22Rv1 (cell line): ENCODE measurements around the gene SPOCK2.

Source experiments
- ZFX ChIP-seq: fragments of 450-650 bp; IDR thresholded peaks from 2 replicates; pipeline ENCODE4 v1.6.1; 2017; ENCODE audit warnings: antibody characterized with exemption, borderline replicate concordance
- TF ChIP-seq, protein P1 (sequence below): fragments of 450-650 bp; IDR thresholded peaks from 2 replicates; pipeline ENCODE4 v1.5.1; 2017; ENCODE audit warnings: mild to moderate bottlenecking

DNA sequence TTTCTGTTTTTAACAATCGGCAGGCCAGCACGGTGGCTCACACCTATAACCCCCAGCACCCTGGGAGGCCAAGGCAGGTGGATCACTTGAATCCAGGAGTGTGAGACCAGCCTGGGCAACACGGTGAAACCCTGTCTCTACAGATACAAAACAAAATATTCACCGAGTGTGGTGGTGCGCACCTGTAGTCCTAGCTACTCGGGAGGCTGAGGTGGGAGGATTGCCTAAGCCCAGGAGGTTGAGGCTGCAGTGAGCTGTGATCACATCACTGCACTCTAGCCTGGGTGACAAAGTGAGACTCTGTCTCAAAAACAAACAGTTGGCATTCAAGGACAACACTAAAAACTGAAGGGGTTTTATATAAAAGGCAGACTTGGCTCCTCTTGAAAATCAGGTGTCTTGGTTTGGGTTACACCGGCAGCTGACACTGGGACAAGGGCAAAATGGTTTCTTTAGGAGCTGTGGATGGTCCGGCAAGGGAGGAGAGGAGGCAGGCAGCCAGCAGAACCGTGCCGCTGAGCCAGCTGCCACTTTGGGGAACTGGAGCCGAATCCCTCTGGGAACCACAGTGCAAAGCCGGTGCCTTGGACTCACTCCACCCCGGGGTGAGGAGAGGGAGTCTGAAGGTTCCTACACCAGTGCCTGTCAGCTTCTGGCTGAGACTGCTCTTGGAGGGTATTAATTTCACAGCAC is 71.6 kb downstream of the SPOCK2 start:
- TF ChIP-seq, protein P1, sequence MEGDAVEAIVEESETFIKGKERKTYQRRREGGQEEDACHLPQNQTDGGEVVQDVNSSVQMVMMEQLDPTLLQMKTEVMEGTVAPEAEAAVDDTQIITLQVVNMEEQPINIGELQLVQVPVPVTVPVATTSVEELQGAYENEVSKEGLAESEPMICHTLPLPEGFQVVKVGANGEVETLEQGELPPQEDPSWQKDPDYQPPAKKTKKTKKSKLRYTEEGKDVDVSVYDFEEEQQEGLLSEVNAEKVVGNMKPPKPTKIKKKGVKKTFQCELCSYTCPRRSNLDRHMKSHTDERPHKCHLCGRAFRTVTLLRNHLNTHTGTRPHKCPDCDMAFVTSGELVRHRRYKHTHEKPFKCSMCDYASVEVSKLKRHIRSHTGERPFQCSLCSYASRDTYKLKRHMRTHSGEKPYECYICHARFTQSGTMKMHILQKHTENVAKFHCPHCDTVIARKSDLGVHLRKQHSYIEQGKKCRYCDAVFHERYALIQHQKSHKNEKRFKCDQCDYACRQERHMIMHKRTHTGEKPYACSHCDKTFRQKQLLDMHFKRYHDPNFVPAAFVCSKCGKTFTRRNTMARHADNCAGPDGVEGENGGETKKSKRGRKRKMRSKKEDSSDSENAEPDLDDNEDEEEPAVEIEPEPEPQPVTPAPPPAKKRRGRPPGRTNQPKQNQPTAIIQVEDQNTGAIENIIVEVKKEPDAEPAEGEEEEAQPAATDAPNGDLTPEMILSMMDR = no peak
- no peak for TF ChIP-seq ZFX
